ENCODE measurements around the gene PTGER1.
A peak's percentile ranks its signal among the peaks of the same experiment; 100 is the strongest.

PTGER1 gene

DNA sequence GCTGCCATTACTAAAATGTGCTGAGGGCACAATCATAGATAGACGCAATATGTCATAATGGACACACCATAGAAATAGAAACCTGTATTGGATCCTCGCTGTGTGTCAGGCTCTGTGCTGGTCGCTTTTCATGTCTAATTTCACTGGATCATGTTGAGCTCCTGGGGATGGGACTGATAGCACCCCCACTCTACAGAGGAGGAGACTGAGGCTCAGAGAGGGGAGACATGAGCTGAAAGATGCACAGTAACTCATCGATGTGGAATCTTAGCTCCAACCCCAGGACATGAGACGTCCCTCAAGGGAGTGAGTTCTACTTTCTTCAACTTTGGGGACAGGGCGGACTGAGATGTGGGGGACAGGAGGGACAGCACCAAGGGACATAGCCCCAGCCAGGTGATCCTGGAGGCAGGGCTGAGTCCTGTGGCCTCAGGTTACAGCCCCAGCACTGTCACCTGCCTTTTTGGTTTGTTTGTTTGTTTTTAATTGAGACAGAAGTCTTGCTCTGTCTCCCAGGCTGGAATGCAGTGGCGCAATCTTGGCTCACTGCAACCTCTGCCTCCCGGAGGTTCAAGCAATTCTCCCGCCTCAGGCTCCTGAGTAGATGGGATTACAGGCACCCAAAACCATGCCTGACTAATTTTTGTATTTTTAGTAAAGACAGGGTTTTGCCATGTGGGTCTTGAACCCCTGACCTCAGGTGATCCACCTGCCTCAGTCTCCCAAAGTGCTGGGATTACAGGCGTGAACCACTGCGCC lies 27.4 kb upstream of the PTGER1 start:
- peak; percentile 46 for DNase-seq (ENCODE audit: low read depth)

DNA sequence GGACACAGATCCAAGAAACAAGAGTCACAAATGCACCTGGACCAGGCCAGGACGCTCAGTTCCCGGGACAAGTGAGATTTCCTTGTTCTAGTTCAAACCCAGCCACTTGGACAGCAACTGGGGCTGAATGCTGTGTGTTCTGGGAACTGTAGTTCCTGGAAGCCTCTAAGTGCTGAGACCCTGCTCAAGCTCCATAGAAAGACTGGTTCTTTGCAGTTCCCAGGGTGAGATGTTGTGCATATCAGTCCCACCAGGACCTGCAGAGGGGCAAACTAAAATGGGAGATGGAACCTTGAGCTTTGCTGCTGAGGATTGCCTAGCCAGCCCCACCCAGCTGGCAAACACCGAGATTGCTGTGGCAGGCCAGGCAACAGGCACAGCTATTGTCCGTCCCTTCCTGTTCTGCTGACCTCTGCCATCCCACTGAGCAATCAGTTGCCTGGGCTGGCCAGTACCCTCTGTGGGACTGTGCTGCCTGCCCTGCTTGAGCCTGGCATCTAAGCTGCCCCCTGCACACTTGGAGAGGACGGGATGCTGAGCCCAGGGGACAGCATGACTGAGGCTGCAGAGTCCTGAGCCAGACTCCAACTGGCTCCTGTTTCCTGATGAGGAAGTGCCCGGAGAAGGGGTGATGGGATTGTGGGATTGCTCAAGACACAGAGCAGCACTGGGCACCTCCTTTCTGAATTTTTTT lies 22.2 kb upstream of the PTGER1 start:
- DNase-seq (ENCODE audit: low read depth), result no peak

DNA sequence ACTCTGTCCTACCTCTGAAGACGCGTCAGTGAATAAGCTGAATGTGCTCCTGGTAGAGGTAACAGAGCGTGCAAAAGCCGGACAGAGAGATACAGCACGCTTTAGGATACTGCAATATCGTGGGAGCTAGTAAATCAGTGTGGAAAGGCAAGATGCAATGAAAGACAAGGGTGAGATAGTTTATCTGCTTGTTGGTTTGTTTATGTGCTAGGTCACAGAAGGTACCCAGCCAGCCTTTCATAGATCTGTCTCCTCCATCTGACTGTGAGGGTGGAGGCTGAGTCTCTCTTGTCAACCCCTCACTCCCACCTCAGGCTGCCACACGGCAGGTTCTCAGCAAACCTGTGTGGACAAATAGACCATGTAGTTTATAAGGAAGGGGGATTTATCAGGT lies 21.7 kb upstream of the PTGER1 start:
- DNase-seq (ENCODE audit: low read depth), result no peak

DNA sequence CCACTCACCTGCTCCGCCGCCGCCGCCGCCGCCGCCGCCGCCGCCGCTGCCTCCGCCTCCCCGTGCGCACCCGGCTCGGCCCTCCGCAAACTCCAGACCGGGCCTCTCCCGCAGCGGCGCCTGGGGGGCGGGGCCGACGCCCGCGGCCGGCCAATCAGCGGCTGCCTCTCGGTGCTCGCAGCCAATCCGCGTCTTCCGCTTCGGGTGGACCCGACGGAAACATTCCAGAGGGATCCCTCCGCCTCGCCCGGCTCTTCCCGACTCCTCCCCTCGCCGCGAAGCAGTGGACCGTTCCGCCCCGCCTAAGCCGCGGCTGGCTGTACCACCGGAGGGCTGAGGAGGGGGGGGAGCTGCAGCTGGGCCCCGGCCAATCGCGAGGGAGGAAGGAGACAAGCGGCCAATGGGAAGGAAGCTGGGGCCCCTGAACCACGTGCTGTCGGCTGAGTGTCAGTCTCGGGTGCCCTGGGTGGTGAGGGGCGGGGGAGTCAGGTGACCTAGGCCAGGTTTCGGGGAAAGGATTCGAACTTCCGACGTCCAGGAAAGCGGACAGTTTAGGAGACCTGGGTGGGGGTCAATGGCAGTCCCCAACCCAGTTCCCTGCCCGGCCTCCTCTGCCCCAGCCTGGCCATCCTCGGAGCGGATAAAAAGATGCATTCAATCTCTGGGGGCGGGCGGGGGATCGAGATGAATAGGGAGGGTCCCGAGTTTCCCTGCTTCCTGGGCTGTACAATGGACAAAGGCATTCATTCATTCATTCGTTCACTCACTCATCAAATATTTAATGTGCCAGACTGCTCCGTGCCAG lies 21.1 kb upstream of the PTGER1 start, which contains the start of gene GIPC1:
GIPC1 (minus strand) TSS at position 99 of the 805 bp plus-strand sequence. CDS start 13,151 bp downstream, outside the sequence.
- DNase-seq (ENCODE audit: low read depth), result peak; percentile 100

DNA sequence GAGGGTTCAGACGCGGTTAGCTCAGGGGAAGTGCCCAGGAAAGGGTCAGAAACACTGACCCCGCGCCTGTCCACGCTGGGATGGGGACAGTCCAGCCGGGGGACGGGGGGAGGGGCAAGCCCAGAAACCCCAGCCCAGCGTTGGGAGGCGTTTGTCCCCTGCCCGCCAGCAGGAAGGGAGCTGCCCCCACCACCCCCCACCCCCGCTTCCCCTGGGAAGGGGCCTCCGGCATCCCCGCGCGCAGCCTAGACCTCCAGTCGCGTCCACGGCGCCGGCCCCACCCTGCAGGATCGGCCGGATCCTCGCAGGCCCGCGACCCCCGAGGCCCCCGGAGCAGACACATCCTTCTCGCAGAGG lies 20.5 kb upstream of the PTGER1 start:
- no peak for DNase-seq (ENCODE audit: low read depth)

DNA sequence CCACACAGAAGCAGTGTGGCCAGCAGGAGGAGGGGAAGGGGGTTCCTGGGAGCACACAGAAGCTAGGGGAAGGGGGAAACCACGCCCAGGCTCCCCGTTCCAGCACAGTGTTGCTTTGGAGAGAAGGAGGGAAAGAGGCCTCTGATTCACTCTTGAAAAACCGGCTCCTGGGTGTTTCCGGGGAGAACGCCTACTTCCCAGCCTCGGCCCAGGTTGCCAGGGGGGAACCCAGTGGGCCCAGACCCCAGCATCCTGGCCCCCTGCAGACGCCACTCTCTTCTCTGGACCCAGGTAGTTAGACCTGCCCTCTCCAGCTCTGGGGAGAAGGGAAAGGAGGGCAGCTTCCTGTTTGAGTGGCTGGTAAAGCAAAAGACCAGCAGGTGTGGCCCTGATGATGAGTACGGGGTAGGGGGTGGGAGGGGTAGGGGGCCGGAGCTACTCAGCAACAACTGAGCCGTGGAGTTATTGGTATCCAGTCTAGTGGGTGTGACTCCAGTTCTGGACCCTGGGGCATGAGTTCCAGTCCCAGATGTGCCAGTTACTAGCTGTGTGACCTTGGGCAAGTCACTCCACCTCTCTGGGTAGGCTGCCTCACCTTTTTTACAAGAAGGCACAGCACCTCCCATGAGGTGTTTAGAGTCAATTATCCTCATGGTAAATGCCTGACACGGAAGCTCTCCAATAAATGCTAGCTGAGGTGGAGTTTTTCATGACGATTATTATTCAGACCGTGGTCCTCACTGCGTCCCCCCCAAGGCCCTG lies 19.9 kb upstream of the PTGER1 start:
- no peak for DNase-seq (ENCODE audit: low read depth)

DNA sequence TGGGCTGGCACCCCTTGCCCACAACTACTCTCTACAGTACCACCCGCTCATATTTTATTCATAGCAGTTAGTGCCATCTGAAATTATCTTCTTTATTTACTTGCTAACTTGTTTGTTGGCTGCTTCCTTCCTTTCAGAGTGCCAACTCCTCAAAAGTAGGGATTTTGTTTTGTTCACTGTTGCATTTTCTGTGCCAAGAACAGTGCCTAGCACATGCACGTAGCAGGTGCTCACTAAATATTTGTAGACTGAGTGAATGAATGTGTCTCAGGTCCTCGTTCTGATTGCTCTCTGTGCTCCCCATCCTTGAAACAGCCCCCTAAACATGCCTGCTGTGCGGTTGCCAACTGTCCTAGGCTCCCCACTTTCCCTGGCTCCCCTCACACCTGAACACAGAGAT lies 19.3 kb upstream of the PTGER1 start:
- no peak for DNase-seq (ENCODE audit: low read depth)

DNA sequence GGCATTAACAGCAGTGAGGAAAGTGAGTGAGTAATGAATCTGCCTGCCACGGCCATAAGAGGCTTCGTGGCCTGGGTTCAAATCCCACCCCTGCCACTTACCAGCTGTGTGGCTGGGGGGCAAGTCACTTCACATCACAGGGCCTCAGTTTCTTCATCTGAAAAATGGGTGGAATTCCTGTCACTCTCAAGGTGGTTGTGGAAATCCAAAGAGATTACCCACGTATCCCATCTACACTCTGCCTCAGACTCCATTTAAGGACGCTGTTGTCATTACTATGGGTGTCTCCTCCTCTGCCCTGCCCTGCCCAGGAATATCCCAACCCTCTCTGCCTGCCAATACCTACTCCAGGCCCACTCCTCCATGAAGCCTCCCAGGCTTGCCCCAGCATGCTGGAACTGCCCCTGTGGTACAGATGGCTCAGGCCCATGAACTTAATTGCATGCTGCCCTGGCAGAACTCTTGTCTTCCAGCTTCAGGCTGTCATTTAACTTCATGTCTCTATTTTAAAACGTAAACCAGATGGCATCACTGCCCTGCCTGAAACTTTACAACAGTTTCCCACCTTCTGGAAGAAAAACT lies 17.7 kb upstream of the PTGER1 start:
- no peak for DNase-seq (ENCODE audit: low read depth)

DNA sequence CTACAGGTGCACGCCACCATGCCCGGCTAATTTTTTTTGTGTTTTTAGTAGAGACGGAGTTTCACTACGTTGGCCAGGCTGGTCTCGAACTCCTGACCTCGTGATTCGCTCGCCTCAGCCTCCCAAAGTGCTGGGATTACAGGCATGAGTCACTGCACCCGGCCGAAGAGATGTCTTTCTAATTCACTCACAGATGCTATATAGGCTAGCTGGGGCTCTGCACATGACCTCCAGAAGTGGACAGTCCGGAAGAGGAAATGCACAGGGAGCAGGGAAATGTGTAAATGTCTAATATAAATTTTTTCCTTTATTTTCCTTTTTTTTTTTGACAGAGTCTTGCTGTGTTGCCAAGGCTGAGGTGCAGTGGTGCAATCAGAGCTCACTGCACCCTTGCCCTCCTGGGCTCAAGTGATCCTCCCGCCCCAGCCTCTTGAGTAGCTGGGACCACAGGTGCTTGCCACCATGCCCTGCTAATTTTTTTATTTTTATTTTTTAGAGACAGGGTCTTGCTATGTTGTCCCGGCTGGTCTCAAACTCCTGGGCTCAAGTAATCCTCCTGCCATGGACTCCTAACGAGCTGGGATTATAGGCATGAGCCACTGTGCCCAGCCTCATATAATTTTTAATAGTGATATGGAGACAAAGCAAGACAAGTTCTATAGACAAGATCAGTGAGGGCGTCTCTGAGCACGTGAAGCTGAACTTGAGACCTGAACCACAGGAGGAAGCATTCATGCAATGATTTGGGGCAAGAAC lies 12.4 kb upstream of the PTGER1 start:
- peak; percentile 47 for DNase-seq (ENCODE audit: low read depth)

DNA sequence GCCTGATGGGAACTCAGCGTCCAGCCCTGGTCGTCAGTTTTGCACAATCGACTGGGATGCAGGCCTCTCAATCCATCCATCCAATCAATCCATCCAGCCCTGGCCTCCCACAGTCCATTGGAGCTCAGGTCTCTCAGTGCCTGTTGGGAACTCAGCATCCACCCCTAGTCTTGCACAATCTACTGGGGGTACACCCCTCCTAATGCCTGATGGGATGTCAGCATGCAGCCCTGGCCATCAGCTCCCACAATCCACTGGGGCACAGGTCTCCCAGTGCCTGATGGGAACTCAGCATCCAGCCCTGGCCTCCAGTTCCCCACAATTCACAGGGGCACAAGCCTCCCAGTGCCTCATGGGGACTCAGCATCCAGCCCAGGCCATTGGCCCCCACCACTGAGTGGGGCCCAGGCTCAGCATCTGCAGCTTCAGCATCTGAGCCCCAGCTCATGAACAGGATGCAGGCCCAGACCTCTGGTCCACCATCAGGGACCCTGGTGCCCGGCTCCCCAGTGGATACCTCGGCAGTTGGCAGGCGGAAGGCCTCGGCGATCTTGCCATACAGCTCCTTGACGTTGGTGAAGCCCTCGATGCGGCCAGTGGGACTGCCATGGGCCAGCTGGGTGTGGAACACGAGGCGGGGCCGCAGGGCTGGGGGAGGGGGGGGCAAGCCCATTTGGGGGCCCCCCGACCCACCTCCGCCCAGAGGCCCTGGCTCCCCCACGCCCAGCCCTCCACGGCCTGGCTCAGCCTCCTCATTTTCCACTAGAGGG lies 7.2 kb upstream of the PTGER1 start:
- DNase-seq (ENCODE audit: low read depth), result no peak

DNA sequence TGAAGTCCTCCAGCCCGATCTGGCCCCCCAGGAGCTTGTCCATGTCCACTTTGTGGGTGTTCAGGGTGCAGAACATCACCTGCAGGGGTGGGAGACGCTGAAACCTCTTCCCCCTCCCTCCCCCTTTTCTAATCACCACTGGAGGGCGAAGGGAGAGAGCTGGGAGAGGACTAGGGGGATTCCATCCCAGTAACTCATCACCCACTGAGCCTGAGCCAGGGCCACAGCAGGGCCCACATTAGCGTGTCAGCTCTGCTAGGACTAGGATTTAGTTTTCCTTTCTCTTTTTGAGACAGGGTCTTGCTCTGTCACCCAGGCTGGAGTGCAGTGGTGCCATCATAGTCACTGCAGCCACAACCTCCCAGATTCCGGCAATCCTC lies 5.5 kb upstream of the PTGER1 start:
- DNase-seq (ENCODE audit: low read depth), result peak; percentile 63

DNA sequence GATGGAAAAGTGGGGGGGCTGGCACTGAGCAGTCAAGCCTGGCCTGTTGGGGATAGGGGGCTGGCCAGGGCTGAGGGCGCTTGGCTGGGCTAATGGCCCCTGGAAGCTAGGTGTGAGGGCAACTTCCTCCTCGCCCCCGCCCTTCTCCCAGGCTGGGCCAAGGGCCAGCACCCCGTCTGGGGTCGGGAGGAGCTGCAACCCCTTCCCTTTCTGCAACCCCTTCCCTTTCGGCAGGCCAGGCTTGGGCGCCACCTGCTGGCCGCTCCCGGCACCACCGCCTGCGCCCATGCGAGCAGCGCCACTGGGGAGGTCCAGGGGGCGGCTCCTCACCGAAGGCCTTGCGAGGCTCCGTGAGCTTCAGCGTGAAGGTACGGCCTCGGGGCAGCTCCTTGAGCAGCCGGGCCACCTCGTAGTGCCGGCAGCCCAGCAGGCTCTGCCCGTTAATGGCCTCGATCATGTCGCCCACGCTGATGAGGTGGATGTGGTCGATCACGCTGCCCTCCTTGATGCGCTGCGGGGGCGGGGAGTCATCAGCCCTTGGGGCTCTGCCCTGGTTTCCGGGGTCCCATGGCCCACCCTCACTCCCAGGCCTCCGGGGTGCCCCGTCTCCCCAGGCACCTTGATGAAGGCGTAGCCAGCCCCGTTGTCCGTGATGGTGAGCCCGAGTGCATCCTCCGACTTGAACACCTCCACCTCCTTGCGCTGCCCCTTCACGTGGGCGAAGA lies 5.0 kb upstream of the PTGER1 start:
- DNase-seq (ENCODE audit: low read depth), result peak; percentile 31

DNA sequence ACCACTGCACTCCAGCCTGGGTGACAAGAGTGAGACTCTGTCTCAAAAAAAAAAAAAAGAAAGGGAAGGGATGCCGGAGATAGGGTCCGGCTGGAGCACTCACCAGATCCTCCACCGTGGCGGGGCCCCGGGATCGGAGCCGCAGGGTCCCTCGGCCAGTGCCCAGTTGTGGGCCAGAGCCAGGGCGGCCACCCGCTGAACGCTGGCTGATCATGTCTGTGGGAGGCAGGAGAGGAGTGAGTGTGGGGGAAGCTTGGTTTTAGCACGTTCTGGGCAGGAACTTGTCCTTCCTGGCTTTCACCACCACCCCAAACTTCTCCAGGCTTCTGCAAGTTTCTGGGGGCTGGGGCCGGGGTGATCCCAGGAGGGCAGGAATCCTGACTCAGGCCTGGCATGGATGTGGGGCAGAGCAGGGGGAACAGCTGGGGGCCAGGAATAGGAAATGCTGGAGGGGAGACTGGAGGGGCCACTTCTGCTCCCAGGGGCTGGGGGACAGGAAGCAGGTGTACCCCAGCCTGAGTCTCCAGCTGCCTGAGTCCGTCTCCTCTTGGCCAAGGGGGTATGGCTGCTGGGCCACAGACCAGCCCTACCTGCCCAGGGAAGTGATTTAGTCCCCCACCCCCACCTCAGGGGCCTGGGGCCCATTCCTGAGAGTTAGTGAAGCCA lies 4.3 kb upstream of the PTGER1 start:
- no peak for DNase-seq (ENCODE audit: low read depth)

DNA sequence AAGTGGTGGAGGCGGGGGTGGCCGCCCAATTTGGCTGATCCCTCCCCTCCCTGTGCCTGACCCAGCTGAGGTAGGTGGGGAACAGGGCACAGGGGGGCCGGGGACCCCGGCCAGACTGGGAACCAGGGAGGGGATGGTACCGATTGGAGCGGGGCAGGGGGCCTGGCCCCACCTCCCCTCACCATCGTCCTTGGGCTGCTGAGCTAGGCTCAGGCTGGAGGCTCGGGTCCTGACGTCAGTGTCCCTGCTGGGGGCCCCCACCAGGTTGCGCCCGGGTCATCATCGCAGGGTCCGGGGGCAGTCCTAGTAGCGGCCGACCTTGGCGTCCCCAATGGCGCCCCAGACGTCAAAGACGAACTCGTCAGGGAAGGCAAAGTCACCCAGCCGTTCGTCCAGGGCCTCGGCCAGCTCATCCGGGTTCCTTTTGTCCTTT lies 3.0 kb upstream of the PTGER1 start:
- DNase-seq (ENCODE audit: low read depth), result no peak

DNA sequence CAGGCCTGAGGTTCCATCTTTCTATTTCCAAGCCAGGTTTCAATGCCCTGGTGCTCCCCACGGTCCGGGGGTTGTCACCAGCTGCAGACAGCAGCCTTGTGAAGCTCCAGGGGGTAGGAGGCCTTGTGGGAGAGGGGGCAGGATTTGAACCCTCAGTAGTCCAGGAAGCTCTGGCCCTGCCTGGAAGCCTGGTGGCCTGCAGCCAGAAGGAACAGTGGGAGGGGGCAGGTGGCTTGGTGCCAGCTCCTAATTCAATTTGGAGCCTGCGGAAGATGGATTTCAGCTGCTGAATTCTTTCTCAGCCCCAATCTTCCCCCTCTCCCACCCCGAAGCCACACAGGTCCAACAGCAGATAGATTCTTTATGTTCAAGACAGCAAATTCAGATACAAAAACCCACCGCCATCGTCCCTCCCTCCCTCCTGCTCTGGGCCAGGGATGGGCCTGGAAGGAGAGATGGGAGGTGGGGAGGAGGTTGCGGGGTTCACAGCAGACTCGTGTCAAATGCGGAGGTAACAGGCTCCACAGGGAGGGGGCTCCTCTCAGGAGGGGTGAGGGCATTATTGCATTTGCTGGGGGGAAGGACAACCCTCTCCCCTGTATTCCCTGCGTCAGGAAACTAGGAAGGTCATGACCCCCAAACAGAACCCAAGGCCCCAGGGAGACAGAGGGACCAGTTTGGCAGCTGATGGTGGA lies 2.4 kb upstream of the PTGER1 start:
- peak; percentile 37 for DNase-seq (ENCODE audit: low read depth)

DNA sequence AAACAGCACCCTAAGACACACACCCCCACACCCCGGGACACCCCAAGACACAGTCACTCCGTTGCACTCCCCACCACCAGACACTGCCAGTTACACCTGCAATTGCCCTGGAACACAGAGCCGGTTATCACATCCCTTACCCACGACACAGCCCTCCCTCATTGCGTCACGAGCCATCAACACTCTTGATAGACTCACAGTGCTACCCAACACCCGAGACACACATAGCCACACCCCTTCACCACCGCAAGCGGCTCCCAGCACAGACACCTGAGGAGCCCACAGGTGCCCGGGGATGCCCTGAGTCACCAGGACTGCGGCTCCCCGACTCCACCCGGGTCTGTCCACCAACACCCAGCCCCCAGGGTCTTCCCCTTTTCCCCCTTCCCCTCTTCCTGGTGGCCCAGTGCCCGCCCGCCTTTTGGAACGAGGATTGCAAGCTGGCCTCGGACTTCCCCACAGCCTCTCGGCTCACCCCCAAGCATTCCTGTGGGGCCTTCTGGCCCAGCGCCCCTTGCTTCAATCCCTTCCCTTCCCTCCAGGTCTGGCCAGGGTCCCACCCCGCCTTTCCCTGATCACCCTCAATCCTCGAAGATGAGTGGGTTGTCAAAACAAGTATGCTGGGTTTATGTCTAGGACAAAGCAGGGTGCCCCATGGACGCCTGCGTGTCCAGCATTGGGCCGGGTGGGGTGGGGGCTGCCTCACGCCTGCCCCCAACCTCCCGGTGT lies 1.7 kb upstream of the PTGER1 start:
- peak; percentile 95 for DNase-seq (ENCODE audit: low read depth)

DNA sequence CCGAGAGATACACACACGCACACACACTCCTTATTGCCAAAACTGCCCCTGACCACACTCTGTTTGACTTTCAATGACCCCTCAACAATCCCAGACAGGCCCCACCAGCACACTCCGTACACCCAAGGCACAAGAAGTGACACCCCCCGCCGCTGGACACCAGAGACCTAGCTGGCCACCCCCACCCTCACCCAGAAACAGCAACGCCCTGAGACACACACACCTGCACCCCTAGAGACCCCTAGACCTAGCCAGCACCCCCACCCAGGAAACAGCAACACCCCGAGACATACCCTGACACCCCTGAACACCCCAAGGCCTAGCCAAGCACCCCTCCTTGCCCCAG lies 1.1 kb upstream of the PTGER1 start:
- DNase-seq (ENCODE audit: low read depth), result no peak

DNA sequence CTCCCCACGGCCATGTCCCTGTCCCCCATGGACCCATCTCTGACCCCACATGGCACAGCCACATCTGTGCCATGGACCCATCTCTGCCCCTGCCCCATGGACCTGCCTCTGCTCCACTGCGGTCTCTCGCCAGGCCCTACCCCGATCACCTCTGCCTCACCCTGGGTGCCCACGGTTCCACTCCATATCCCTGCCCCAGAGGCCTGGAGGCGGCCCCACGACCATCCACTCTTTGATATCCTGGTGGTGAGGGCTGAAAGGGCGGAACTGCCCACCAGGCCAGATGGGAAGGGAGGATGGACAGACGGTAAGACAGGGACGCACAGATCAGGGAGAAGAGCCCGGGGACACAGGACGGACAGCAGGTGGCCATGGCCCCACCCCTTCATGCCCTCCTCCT lies 327 bp downstream of the PTGER1 start:
- DNase-seq (ENCODE audit: low read depth), result no peak

Data from iris pigment epithelial cell (primary cell).